WTC11 (cell line): ENCODE measurements around the gene TMEM234. TPM values are rescaled to one million over a fixed set of nuclear protein-coding genes. Genes with fewer than 3 reads are reported as not detected.

Experiments
- ATAC-seq: fragments of 200-7000 bp; cut with Tn5 transposase; 2 replicates; pipeline ENCODE4 v1.10.0; 2021; ENCODE audit warnings: mild to moderate bottlenecking, moderate library complexity
- CTCF ChIA-PET: fragments of 300-600 bp; sonication (Branson Sonifier 250); formaldehyde crosslinking; loops from one replicate; lab custom pipeline; 2021; ENCODE audit warnings: antibody characterized with exemption; lab: Charles Lee
- POLR2A ChIA-PET: fragments of 350-600 bp; sonication (Branson Sonifier 250); formaldehyde crosslinking; loops from one replicate; lab custom pipeline; 2021; ENCODE audit warnings: antibody characterized with exemption; lab: Charles Lee
- DNase-seq: peaks from one replicate; pipeline ENCODE4 v3.0.0; 2021; ENCODE audit warnings: low spot score
- H3K27ac Mint-ChIP-seq: 2 replicates; pipeline ENCODE4 v1.8.0; 2021; ENCODE audit warnings: mixed read lengths
- H3K27me3 Mint-ChIP-seq: 2 replicates; pipeline ENCODE4 v1.8.0; 2021; ENCODE audit warnings: low read depth, mild to moderate bottlenecking, moderate library complexity, mixed read lengths
- H3K36me3 Mint-ChIP-seq: 2 replicates; pipeline ENCODE4 v1.8.0; 2021; ENCODE audit warnings: mixed read lengths
- H3K4me1 Mint-ChIP-seq: 2 replicates; pipeline ENCODE4 v1.8.0; 2022; ENCODE audit warnings: mixed read lengths
- H3K4me3 Mint-ChIP-seq: 2 replicates; pipeline ENCODE4 v1.8.0; 2021; ENCODE audit warnings: mild to moderate bottlenecking, moderate library complexity, mixed read lengths
- H3K9me3 Mint-ChIP-seq: 2 replicates; pipeline ENCODE4 v1.8.0; 2021; ENCODE audit warnings: mixed read lengths
- AR ChIP-seq: fragments of 250-450 bp; sonication (Bioruptor Pico); IDR thresholded peaks from 2 replicates; pipeline ENCODE4 v1.9.0; 2021; ENCODE audit warnings: mild to moderate bottlenecking
- CBFB ChIP-seq: sonication (generic); formaldehyde crosslinking; IDR thresholded peaks from 2 replicates; pipeline ENCODE4 v1.8.1; 2022; ENCODE audit warnings: mild to moderate bottlenecking, low read depth, missing genetic modification reagents
- CREB1 ChIP-seq: sonication (generic); formaldehyde crosslinking; IDR thresholded peaks from 2 replicates; pipeline ENCODE4 v1.8.0; 2023; ENCODE audit warnings: mild to moderate bottlenecking, missing genetic modification reagents
- CREM ChIP-seq: sonication (generic); formaldehyde crosslinking; IDR thresholded peaks from 2 replicates; pipeline ENCODE4 v1.8.1; 2022; ENCODE audit warnings: mild to moderate bottlenecking, missing genetic modification reagents, moderate library complexity
- E2F1 ChIP-seq: sonication (generic); formaldehyde crosslinking; IDR thresholded peaks from 2 replicates; pipeline ENCODE4 v1.8.0; 2022; ENCODE audit warnings: mild to moderate bottlenecking, missing genetic modification reagents
- E2F5 ChIP-seq: sonication (generic); formaldehyde crosslinking; IDR thresholded peaks from 2 replicates; pipeline ENCODE4 v1.8.1; 2022; ENCODE audit warnings: mild to moderate bottlenecking, moderate library complexity, missing genetic modification reagents
- EMX1 ChIP-seq: fragments of 250-450 bp; sonication (Bioruptor Pico); IDR thresholded peaks from 2 replicates; pipeline ENCODE4 v1.8.0; 2021; ENCODE audit warnings: mild to moderate bottlenecking
- FOXJ3 ChIP-seq: sonication (generic); formaldehyde crosslinking; IDR thresholded peaks from 2 replicates; pipeline ENCODE4 v1.9.0; 2021; ENCODE audit warnings: missing genetic modification reagents, mild to moderate bottlenecking, borderline replicate concordance
- GABPB1 ChIP-seq: sonication (generic); formaldehyde crosslinking; IDR thresholded peaks from 2 replicates; pipeline ENCODE4 v1.8.1; 2023; ENCODE audit warnings: mild to moderate bottlenecking, missing genetic modification reagents
- NR2C2 ChIP-seq: sonication (generic); formaldehyde crosslinking; IDR thresholded peaks from 2 replicates; pipeline ENCODE4 v1.8.0; 2022; ENCODE audit warnings: mild to moderate bottlenecking, missing genetic modification reagents
- RELA ChIP-seq: sonication (generic); formaldehyde crosslinking; IDR thresholded peaks from 2 replicates; pipeline ENCODE4 v1.8.1; 2022; ENCODE audit warnings: missing genetic modification reagents, mild to moderate bottlenecking, borderline replicate concordance
- SMAD3 ChIP-seq: sonication (generic); formaldehyde crosslinking; IDR thresholded peaks from 2 replicates; pipeline ENCODE4 v1.8.0; 2022; ENCODE audit warnings: missing genetic modification reagents, mild to moderate bottlenecking, borderline replicate concordance
- SMAD4 ChIP-seq: sonication (generic); formaldehyde crosslinking; IDR thresholded peaks from 2 replicates; pipeline ENCODE4 v1.8.0; 2022; ENCODE audit warnings: mild to moderate bottlenecking, missing genetic modification reagents
- TEAD4 ChIP-seq: sonication (generic); formaldehyde crosslinking; IDR thresholded peaks from 2 replicates; pipeline ENCODE4 v1.8.0; 2022; ENCODE audit warnings: mild to moderate bottlenecking, missing genetic modification reagents
- USF1 ChIP-seq: sonication (generic); formaldehyde crosslinking; IDR thresholded peaks from 2 replicates; pipeline ENCODE4 v1.8.0; 2022; ENCODE audit warnings: mild to moderate bottlenecking, missing genetic modification reagents
- ZNF263 ChIP-seq: sonication (generic); formaldehyde crosslinking; IDR thresholded peaks from 2 replicates; pipeline ENCODE4 v1.8.1; 2022; ENCODE audit warnings: low read depth, mild to moderate bottlenecking, moderate library complexity, missing genetic modification reagents
- ZNF281 ChIP-seq: sonication (generic); formaldehyde crosslinking; IDR thresholded peaks from 2 replicates; pipeline ENCODE4 v1.8.0; 2023; ENCODE audit warnings: mild to moderate bottlenecking, missing genetic modification reagents
- ZNF423 ChIP-seq: fragments of 250-450 bp; sonication (Bioruptor Pico); IDR thresholded peaks from 2 replicates; pipeline ENCODE4 v2.1.2; 2022; ENCODE audit warnings: mild to moderate bottlenecking, moderate library complexity
- ZNF425 ChIP-seq: fragments of 250-450 bp; sonication (Bioruptor Pico); conservative IDR thresholded peaks from 2 replicates; pipeline ENCODE4 v1.9.0; 2021; ENCODE audit warnings: mild to moderate bottlenecking
- total RNA-seq: library from RNA; stranded (reverse); gene quantifications from 3 replicates; pipeline ENCODE4 v1.2.3, GENCODE V29; 2021

The TMEM234 gene
- total RNA-seq, 1 experiment from 2014 or later: 11.9 TPM

- TF ChIP-seq E2F1 (no peak), AR (CRISPR knock-in tag) (no peak), SMAD3 (CRISPR knock-in tag) (no peak), USF1 (CRISPR knock-in tag) (no peak), NR2C2 (CRISPR knock-in tag) (no peak), ZNF281 (CRISPR knock-in tag) (no peak), SMAD4 (no peak), ZNF423 (CRISPR knock-in tag) (no peak), FOXJ3 (no peak), E2F5 (no peak), TEAD4 (CRISPR knock-in tag) (no peak), CREM (CRISPR knock-in tag) (no peak), ZNF263 (no peak), CREB1 (CRISPR knock-in tag) (no peak), RELA (CRISPR knock-in tag) (no peak)
- Mint-ChIP-seq H3K4me1 (peaks cover 2% of the 10 kb centered on the region), H3K27ac (peak overlapping the region; percentile 64; the same call in 1 of the 2 replicates), H3K36me3 (peaks cover 75% of the 10 kb centered on the region), H3K4me3 (no peak overlapping the region), H3K27me3 (no peaks in the 10 kb centered on the region), H3K9me3 (no peaks in the 10 kb centered on the region)
- POLR2A ChIA-PET: no interaction called here
- ATAC-seq (no peak), DNase-seq (no peak)
- CTCF ChIA-PET: no interaction called here
Measured at GRCh38 chr1:32186491-32186890, 35.7 kb downstream of the TMEM234 start.

- peaks cover 6% of the 10 kb centered on the region for H3K4me1 Mint-ChIP-seq
- no peak overlapping the region for H3K4me3 Mint-ChIP-seq
- H3K27ac Mint-ChIP-seq: peak overlapping the region; percentile 64
- CTCF ChIA-PET: no interaction called here
- DNase-seq: no peak
- POLR2A ChIA-PET: no interaction called here
- no peaks in the 10 kb centered on the region for H3K27me3 Mint-ChIP-seq
- no peaks in the 10 kb centered on the region for H3K9me3 Mint-ChIP-seq
- ATAC-seq: no peak
- H3K36me3 Mint-ChIP-seq: peaks cover 75% of the 10 kb centered on the region
- TF ChIP-seq AR (CRISPR knock-in tag): no peak
- peak; percentile 66; the same call in 1 of the 2 replicates for TF ChIP-seq GABPB1 (CRISPR knock-in tag)
- no peak for TF ChIP-seq CBFB (CRISPR knock-in tag)
- no peak for TF ChIP-seq ZNF425
- no peak for TF ChIP-seq EMX1 (CRISPR knock-in tag)
Measured at GRCh38 chr1:32186077-32186476, 36.1 kb downstream of the TMEM234 start.
